ENCODE results near the gene OLFML1. TPM values are rescaled to one million over a fixed set of nuclear protein-coding genes. Genes with fewer than 3 reads are reported as not detected.
"Not testable (repeated sequence)": the region's sequence is repeated elsewhere in the genome, so short reads cannot be mapped to it uniquely, and the experiment has no call there.

OLFML1 gene
- total RNA-seq, 1 experiment from 2014 or later: 54.5 TPM

- in situ Hi-C loops (cut with HindIII; ENCODE audit: low sequenced_read_pairs): no loop called here
- no peak for DNase-seq (ENCODE audit: low spot score)
Measured at GRCh38 chr11:7501251-7501650, 15.9 kb downstream of the OLFML1 start.

- DNase-seq (ENCODE audit: low spot score): no peak
- in situ Hi-C loops (cut with HindIII; ENCODE audit: low sequenced_read_pairs): no loop called here
Measured at GRCh38 chr11:7501894-7502293, 16.6 kb downstream of the OLFML1 start.

GRCh38 chr11:7506243-7506642, 20.9 kb downstream of the OLFML1 start:
- DNase-seq (ENCODE audit: low spot score): no peak
- in situ Hi-C loops (cut with HindIII; ENCODE audit: low sequenced_read_pairs): no loop called here

- in situ Hi-C loops (cut with HindIII; ENCODE audit: low sequenced_read_pairs): no loop called here
- DNase-seq (ENCODE audit: low spot score): no peak
Measured at GRCh38 chr11:7508087-7508486, 22.8 kb downstream of the OLFML1 start.

- in situ Hi-C loops (cut with HindIII; ENCODE audit: low sequenced_read_pairs): no loop called here
- no peak for DNase-seq (ENCODE audit: low spot score)
Measured at GRCh38 chr11:7509966-7510365, 24.7 kb downstream of the OLFML1 start.

GRCh38 chr11:7511401-7511800, 26.1 kb downstream of the OLFML1 start:
- in situ Hi-C loops (cut with HindIII; ENCODE audit: low sequenced_read_pairs): no loop called here
- no peak for DNase-seq (ENCODE audit: low spot score)

- in situ Hi-C loops (cut with HindIII; ENCODE audit: low sequenced_read_pairs): no loop called here
- no peak for DNase-seq (ENCODE audit: low spot score)
Measured at GRCh38 chr11:7512525-7513233, 27.4 kb downstream of the OLFML1 start.

- in situ Hi-C loops (cut with HindIII; ENCODE audit: low sequenced_read_pairs): no loop called here
- peak; percentile 77 for DNase-seq (ENCODE audit: low spot score)
Measured at GRCh38 chr11:7513234-7514098, 28.2 kb downstream of the OLFML1 start, which contains the start of gene PPFIBP2. PPFIBP2 (plus strand) TSS chr11:7513999; CDS start chr11:7549476, 35,477 bp downstream.

GRCh38 chr11:7514099-7514591, 28.8 kb downstream of the OLFML1 start:
- in situ Hi-C loops (cut with HindIII; ENCODE audit: low sequenced_read_pairs): no loop called here
- DNase-seq (ENCODE audit: low spot score): peak; percentile 59

- no peak for DNase-seq (ENCODE audit: low spot score)
- in situ Hi-C loops (cut with HindIII; ENCODE audit: low sequenced_read_pairs): no loop called here
Measured at GRCh38 chr11:7515447-7515886, 30.2 kb downstream of the OLFML1 start.

- no peak for DNase-seq (ENCODE audit: low spot score)
- in situ Hi-C loops (cut with HindIII; ENCODE audit: low sequenced_read_pairs): no loop called here
Measured at GRCh38 chr11:7516475-7516874, 31.2 kb downstream of the OLFML1 start.

- DNase-seq (ENCODE audit: low spot score); in situ Hi-C loops (cut with HindIII; ENCODE audit: low sequenced_read_pairs): not testable (repeated sequence)
Measured at GRCh38 chr11:7517743-7518142, 32.4 kb downstream of the OLFML1 start.

- no peak for DNase-seq (ENCODE audit: low spot score)
- in situ Hi-C loops (cut with HindIII; ENCODE audit: low sequenced_read_pairs): no loop called here
Measured at GRCh38 chr11:7518811-7519562, 33.7 kb downstream of the OLFML1 start.

- in situ Hi-C loops (cut with HindIII; ENCODE audit: low sequenced_read_pairs): no loop called here
- DNase-seq (ENCODE audit: low spot score): no peak
Measured at GRCh38 chr11:7520011-7520942, 35.0 kb downstream of the OLFML1 start.

- in situ Hi-C loops (cut with HindIII; ENCODE audit: low sequenced_read_pairs): no loop called here
- DNase-seq (ENCODE audit: low spot score): no peak
Measured at GRCh38 chr11:7520981-7521487, 35.7 kb downstream of the OLFML1 start.

GRCh38 chr11:7522121-7522520, 36.8 kb downstream of the OLFML1 start:
- no peak for DNase-seq (ENCODE audit: low spot score)
- in situ Hi-C loops (cut with HindIII; ENCODE audit: low sequenced_read_pairs): no loop called here

- in situ Hi-C loops (cut with HindIII; ENCODE audit: low sequenced_read_pairs): no loop called here
- DNase-seq (ENCODE audit: low spot score): no peak
Measured at GRCh38 chr11:7522546-7522945, 37.2 kb downstream of the OLFML1 start.
